Measurements from ENCODE around the gene RSL1D1. TPM values are rescaled to one million over a fixed set of nuclear protein-coding genes. Genes with fewer than 3 reads are reported as not detected.
"Not testable (repeated sequence)": the region's sequence is repeated elsewhere in the genome, so short reads cannot be mapped to it uniquely, and the experiment has no call there.

Gene RSL1D1
- total RNA-seq, 1 donor from 2014 or later, result 30.6 TPM

- DNase-seq (ENCODE audit: low read depth in 2 of 2), result no peak
Measured at GRCh38 chr16:11799017-11799381, 52.3 kb downstream of the RSL1D1 start.

- DNase-seq (ENCODE audit: low read depth in 2 of 2), result peak in 1 of 2 donors; percentile 66
Measured at GRCh38 chr16:11797957-11798299, 53.4 kb downstream of the RSL1D1 start.

- DNase-seq (ENCODE audit: low read depth in 2 of 2), result peak; percentile 88 to 99
Measured at GRCh38 chr16:11797166-11797956, 54.0 kb downstream of the RSL1D1 start, which contains the start of gene ZC3H7A. Gene ZC3H7A, minus strand, starts transcription at chr16:11797258. Its CDS starts 14,904 bp downstream, at chr16:11782354.

GRCh38 chr16:11796227-11797165, 54.8 kb downstream of the RSL1D1 start:
- DNase-seq (ENCODE audit: low read depth in 2 of 2), result peak in 1 of 2 donors; percentile 77

GRCh38 chr16:11795887-11796226, 55.5 kb downstream of the RSL1D1 start:
- DNase-seq (ENCODE audit: low read depth in 2 of 2), result no peak

GRCh38 chr16:11794996-11795886, 56.1 kb downstream of the RSL1D1 start:
- no peak for DNase-seq (ENCODE audit: low read depth in 2 of 2)

- peak in 1 of 2 donors; percentile 58 for DNase-seq (ENCODE audit: low read depth in 2 of 2)
Measured at GRCh38 chr16:11794447-11794846, 56.9 kb downstream of the RSL1D1 start.

- DNase-seq (ENCODE audit: low read depth in 2 of 2), result no peak
Measured at GRCh38 chr16:11793840-11794239, 57.5 kb downstream of the RSL1D1 start.

GRCh38 chr16:11792410-11793241, 58.7 kb downstream of the RSL1D1 start:
- no peak for DNase-seq (ENCODE audit: low read depth in 2 of 2)

- no peak for DNase-seq (ENCODE audit: low read depth in 2 of 2)
Measured at GRCh38 chr16:11791144-11791828, 60.1 kb downstream of the RSL1D1 start.

- DNase-seq (ENCODE audit: low read depth in 2 of 2), result no peak
Measured at GRCh38 chr16:11788914-11789313, 62.4 kb downstream of the RSL1D1 start.

GRCh38 chr16:11784980-11785599, 66.3 kb downstream of the RSL1D1 start:
- DNase-seq (ENCODE audit: low read depth in 2 of 2), result not testable (repeated sequence)

- DNase-seq (ENCODE audit: low read depth in 2 of 2), result not testable (repeated sequence)
Measured at GRCh38 chr16:11784381-11784780, 67.0 kb downstream of the RSL1D1 start.

GRCh38 chr16:11784038-11784369, 67.3 kb downstream of the RSL1D1 start:
- no peak for DNase-seq (ENCODE audit: low read depth in 2 of 2)

Other genes starting within 250 kb of the RSL1D1 start
- 41.6 and 46.0 TPM in 2 replicates for gene SNN, start 183.1 kb downstream of the RSL1D1 start, total RNA-seq
- 17.6 and 30.7 TPM in 2 replicates for gene TXNDC11, start 108.7 kb downstream of the RSL1D1 start, total RNA-seq
- 35.7 and 56.5 TPM in 2 replicates for gene ZC3H7A, start 54.3 kb downstream of the RSL1D1 start, total RNA-seq
- gene GSPT1, start 64.4 kb upstream of the RSL1D1 start, total RNA-seq, result 34.3 and 37.8 TPM in 2 replicates
- 1.3 and 4.0 TPM in 2 replicates for gene NPIPB2, start 90.5 kb upstream of the RSL1D1 start, total RNA-seq
- gene TNFRSF17, start 113.7 kb upstream of the RSL1D1 start, total RNA-seq, result not detected in 2 replicates
- 9.9 and 14.7 TPM in 2 replicates for gene SNX29, start 125.2 kb upstream of the RSL1D1 start, total RNA-seq

All from dermis microvascular lymphatic vessel endothelial cell (primary cell).